ENCODE data around the gene NR1D1. TPM values are rescaled to one million over a fixed set of nuclear protein-coding genes. Genes with fewer than 3 reads are reported as not detected.

The NR1D1 gene
- total RNA-seq, 4 donors from 2014 or later, result 3.4 to 9.9 (median 5.1) TPM

- Histone ChIP-seq H3K4me1 (peaks cover 26 to 30% of the 10 kb centered on the region in 2 donors), H3K36me3 (no peaks in the 10 kb centered on the region), H3K9me3 (no peaks in the 10 kb centered on the region), H3K4me3 (replicated peaks in 1 of 3) (no peak overlapping the region), H3K27ac (no peak overlapping the region), H3K27me3 (no peaks in the 10 kb centered on the region)
- intact Hi-C loops (cut with DNase I), result loop anchor here (5.0 to 10.0 kb wide), 2 partner anchors 36 to 104 kb away; no protein-coding TSS in a partner anchor
- no peak for TF ChIP-seq POLR2A (IDR thresholded peaks at IDR 0.05)
- no peak for TF ChIP-seq CTCF (IDR thresholded peaks at IDR 0.05)
- 81 to 85% methylated on average over 11 of the region's 11 CpGs for WGBS, 2 donors
- DNase-seq, result no peak
Observed at GRCh38 chr17:40060887-40061608, 39.3 kb downstream of the NR1D1 start.

DNA sequence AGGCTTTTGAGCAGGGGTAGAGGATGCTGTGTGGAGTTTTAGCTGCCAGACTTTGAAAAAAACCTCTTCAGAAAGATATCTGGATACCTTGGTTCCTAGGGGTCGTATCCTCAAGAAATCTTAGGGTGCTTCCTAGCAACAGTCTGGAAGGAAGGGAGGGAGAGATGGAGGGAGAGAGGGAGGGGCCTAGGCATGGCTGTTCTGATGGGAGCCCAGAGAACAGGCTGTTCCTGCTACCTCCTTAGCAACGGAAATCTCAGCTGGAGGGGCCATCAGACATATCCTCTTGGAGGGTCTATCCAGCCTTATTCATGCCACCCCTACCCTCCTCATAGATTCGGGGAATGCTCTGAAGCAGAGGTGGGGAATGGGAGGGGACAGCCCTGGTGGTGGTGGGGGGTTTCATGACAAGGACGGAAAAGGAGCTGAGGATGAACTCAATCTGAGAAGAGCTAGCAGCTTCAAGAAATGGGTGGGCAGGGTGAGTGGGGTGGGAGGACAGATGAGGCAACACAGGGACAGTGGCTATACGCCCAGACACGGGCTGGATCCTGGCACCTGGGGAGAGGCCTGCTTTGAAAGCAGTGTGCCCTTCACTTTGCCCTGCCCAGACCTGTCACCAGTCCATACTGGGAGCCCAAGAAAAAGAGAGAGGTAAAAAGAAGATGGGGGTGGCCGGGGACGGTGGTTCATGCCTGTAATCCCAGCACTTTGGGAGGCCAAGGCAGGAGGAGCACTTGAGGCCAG is 40.5 kb downstream of the NR1D1 start:
- 79 to 83% methylated on average over 8 of the region's 8 CpGs for WGBS, 2 donors
- Histone ChIP-seq H3K36me3 (no peaks in the 10 kb centered on the region), H3K9me3 (no peaks in the 10 kb centered on the region), H3K27ac (no peak overlapping the region), H3K27me3 (no peaks in the 10 kb centered on the region), H3K4me3 (replicated peaks in 1 of 3) (no peak overlapping the region), H3K4me1 (peaks cover 14 to 18% of the 10 kb centered on the region in 2 donors)
- TF ChIP-seq POLR2A (IDR thresholded peaks at IDR 0.05) (no peak), CTCF (IDR thresholded peaks at IDR 0.05) (no peak)
- no peak for DNase-seq
- intact Hi-C loops (cut with DNase I), result loop anchor here (5.0 to 10.0 kb wide), 2 partner anchors 37 to 105 kb away; no protein-coding TSS in a partner anchor

DNA sequence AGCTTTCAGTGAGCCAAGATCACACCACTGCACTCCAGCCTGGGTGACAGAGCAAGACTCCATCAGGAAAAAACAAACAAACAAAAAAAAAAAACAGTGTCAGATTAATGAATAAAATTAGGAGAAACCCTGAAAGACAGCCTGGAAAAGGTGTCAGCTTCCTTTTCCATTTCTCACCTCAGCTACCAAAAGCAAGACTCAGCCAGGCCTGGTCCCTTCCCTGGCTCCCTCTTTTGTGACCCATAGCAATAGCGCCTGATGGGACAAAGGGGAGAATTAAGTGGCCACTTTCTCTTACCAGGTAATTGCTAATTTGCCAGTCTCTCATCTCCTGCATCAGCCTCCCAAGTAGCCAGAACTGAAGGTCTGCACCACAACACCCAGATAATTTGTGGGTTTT is 41.5 kb downstream of the NR1D1 start:
- Histone ChIP-seq H3K36me3 (no peaks in the 10 kb centered on the region), H3K4me1 (peaks cover 4 to 8% of the 10 kb centered on the region in 2 donors), H3K27me3 (no peaks in the 10 kb centered on the region), H3K9me3 (no peaks in the 10 kb centered on the region), H3K4me3 (replicated peaks in 1 of 3) (no peak overlapping the region), H3K27ac (peak overlapping the region; percentile 29 to 68 (median 68))
- DNase-seq, result no peak
- 100% methylated on average over 1 of the region's 1 CpG for WGBS, 2 donors
- TF ChIP-seq CTCF (IDR thresholded peaks at IDR 0.05), result no peak
- no peak for TF ChIP-seq POLR2A (IDR thresholded peaks at IDR 0.05)
- intact Hi-C loops (cut with DNase I), result no loop called here

DNA sequence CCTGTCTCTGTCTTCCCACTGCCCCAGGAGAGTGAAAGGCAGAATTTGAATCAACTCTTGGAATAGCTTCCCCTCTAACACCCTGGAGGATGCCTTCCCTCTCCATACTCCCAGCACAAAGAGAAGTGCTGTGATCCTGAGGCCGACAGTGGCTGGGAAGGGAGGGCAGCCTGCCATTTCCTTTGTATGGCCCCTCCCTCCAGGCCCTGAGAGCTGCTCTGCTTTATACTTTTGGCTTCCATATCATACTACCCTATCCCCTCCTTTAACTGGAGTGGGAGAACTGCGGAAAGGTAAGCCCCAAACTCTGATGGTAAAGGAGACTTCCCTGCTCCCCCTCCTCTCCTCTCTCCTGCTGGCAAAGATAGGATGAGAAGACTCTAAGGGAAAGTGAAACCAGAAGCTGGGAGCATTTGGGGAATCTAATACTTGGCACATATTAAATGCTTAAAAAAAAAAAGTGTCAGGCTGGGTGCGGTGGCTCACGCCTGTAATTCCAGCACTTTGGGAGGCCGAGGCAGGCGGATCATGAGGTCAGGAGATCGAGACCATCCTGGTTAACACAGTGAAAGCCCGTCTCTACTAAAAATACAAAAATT is 42.1 kb downstream of the NR1D1 start:
- Histone ChIP-seq H3K4me3 (replicated peaks in 1 of 3) (no peak overlapping the region), H3K27ac (peak overlapping the region; percentile 29 to 68 (median 68)), H3K9me3 (no peaks in the 10 kb centered on the region), H3K36me3 (no peaks in the 10 kb centered on the region), H3K27me3 (no peaks in the 10 kb centered on the region), H3K4me1 (peaks cover 5 to 11% of the 10 kb centered on the region in 2 donors)
- DNase-seq, result no peak
- WGBS, 2 donors, result 49 to 67% methylated on average over 8 of the region's 8 CpGs
- intact Hi-C loops (cut with DNase I), result no loop called here
- TF ChIP-seq CTCF (IDR thresholded peaks at IDR 0.05), result no peak
- TF ChIP-seq POLR2A (IDR thresholded peaks at IDR 0.05), result no peak
